ENCODE data around the gene THSD4.

The THSD4 gene

GRCh38 chr15:71280206-71280605, 164.9 kb downstream of the THSD4 start:
- POLR2A ChIA-PET = no interaction called here
- CTCF ChIA-PET = no interaction called here
- TF ChIP-seq CTCF (IDR thresholded peaks at IDR 0.05; ENCODE audit: control extremely low read depth, extremely low read depth, low read depth, missing control alignments) = no peak
- DNase-seq (ENCODE audit: extremely low spot score) = no peak

DNA sequence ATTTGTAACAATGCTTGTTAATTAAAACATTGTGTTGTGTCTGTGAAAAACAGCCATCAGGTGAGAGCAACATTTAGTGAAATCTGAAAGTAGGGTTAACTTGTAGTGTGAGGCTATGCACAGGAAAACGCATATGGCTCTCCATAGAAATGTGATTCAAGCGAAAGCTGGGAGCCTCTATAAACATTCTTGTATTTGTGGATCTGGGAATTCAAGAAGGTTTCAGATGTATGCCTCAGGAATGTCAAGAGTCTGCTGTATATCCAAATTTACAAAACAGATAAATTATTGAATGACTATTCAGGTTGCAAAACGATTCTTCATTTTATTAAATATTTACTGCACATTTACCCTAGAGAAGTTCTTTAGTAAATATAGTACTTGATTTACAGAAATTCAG, 166.0 kb downstream of the THSD4 start:
- TF ChIP-seq CTCF (IDR thresholded peaks at IDR 0.05; ENCODE audit: control extremely low read depth, extremely low read depth, low read depth, missing control alignments) = no peak
- POLR2A ChIA-PET = no interaction called here
- DNase-seq (ENCODE audit: extremely low spot score) = no peak
- CTCF ChIA-PET = no interaction called here

GRCh38 chr15:71282076-71282475, 166.8 kb downstream of the THSD4 start:
- POLR2A ChIA-PET = no interaction called here
- CTCF ChIA-PET = interaction anchor here (1.2 kb wide), 1 partner anchor 10 kb away, joined by 3 read pairs; no protein-coding TSS in a partner anchor

GRCh38 chr15:71288348-71288955, 173.2 kb downstream of the THSD4 start:
- ChIA-PET CTCF (interaction anchor here (1.4 kb wide), 1 partner anchor 76 kb away, joined by 3 read pairs; no protein-coding TSS in a partner anchor), POLR2A (no interaction called here)
- DNase-seq (ENCODE audit: extremely low spot score) = no peak
- no peak for TF ChIP-seq CTCF (IDR thresholded peaks at IDR 0.05; ENCODE audit: control extremely low read depth, extremely low read depth, low read depth, missing control alignments)

More at GRCh38 chr15:71282076-71282475, 166.8 kb downstream of the THSD4 start:
- no peak for DNase-seq (ENCODE audit: extremely low spot score)
- TF ChIP-seq CTCF (IDR thresholded peaks at IDR 0.05; ENCODE audit: control extremely low read depth, extremely low read depth, low read depth, missing control alignments) = no peak

DNA sequence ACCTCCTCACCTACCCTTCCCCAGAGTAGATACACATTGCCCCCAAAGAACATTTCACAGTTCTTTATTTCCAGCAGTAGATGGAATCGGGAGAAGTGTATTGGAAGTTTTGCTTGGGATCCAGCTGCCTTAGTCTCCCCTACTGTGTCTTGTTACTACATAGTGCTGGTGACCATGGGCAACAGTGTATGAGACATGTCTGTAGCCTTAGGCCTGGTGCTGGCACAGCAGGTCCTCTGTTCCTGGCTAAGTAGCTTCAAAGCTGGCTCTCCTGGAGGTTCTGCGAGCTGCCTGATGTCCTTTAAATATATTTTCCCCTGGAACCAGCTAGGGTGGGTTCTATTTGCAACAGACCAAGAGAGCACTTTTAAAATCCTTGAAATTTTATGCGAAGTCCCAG, 174.7 kb downstream of the THSD4 start:
- TF ChIP-seq CTCF (IDR thresholded peaks at IDR 0.05; ENCODE audit: control extremely low read depth, extremely low read depth, low read depth, missing control alignments) = no peak
- ChIA-PET CTCF (no interaction called here), POLR2A (no interaction called here)
- DNase-seq (ENCODE audit: extremely low spot score) = no peak

- CTCF ChIA-PET = no interaction called here
- no peak for DNase-seq (ENCODE audit: extremely low spot score)
- no peak for TF ChIP-seq CTCF (IDR thresholded peaks at IDR 0.05; ENCODE audit: control extremely low read depth, extremely low read depth, low read depth, missing control alignments)
- POLR2A ChIA-PET = no interaction called here
Measured at GRCh38 chr15:71290881-71291635, 175.8 kb downstream of the THSD4 start.

All from GM10248 (cell line).